ENCODE results near the gene PARK7. TPM values are rescaled to one million over a fixed set of nuclear protein-coding genes. Genes with fewer than 3 reads are reported as not detected.

The PARK7 gene
- polyA plus RNA-seq, 4 donors: 311 to 350 (median 342) TPM

DNA sequence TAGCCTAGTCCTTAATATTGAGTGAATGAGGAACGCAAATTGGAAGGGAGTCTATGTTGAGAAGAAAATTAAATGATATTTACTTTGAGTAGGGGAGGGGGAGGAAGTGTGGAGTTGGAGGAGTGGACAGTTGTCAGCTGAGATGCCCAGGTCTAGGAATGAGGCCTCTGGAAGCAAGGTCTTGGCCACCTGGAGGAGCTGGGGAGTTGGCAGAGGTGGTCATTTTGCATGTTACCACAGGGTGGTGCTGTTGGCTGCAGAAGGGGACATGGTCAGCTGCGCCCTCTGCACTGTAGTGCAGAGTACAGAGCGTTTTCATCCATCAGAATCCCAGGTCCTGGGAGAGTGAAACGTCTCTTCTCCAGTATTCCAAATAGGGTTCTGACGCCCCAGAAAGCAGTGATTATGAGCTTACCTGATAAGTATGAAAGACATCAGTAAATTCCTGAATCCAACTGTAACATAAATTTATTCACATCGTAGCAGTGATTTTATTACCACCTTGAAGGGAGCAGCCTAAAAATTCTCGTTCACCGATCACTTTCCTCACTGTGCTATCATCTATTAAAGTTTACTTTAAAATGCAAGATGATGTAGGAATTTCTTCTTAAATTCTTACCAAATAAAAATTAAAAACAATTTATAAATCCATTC, 13.8 kb downstream of the PARK7 start:
- DNase-seq (ENCODE audit: low read depth in 4 of 4, low spot score in 3 of 4): peak in 3 of 4 donors; percentile 52 to 63 (median 54)

DNA sequence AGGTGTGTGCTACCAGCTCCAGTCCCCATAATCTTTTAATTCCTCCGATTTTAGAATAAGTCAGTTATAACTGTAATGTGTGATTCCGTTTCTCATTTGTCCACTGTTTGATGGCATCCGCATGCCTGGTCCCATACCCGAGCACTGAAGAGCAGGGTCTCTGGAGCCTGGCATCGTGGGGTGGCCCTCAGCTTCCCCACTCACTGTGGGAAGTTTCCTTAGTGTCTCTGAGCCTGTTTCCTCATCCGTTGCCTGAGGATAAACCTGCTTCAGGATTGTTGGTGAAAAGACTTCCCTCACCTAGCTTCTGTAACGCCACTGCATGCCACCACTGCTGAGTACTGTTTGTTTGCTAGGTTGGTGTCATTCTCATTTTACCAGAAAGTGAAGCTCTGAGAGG, 19.5 kb downstream of the PARK7 start:
- no peak for DNase-seq (ENCODE audit: low read depth in 4 of 4, low spot score in 3 of 4)

DNA sequence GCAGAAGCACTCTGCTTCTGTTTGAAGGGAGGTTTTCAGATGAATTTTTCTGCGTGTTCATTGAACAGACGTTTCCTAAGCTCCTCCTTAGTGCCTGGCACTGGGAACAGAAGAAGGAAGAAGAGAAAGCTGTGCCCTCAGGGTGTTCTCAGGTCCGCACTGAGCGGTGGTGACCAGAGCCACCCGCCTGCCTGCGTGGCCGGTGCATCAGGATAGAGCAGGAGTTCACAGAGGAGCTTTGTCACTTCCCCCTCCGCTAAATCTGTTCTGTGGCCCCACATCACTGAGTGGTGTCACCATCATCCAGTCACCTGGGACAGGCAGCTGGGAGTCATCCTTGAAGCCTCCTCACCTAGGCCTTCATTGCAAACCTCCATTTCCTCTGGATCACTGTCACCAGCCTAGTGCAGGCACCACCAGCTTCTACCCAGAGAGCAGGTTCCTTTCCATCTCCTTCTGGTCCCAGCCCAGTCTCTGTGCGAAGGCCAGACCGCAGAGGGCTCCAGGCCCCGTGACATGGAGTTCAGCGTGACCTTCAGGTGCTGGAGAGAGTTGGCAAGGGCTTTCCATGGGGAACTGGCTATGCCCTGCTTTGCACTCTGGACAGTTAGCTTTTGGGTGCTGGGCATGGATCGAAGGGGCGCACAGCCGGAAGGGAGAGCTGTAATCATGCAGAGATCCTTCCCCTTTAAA, 21.7 kb downstream of the PARK7 start:
- no peak for DNase-seq (ENCODE audit: low read depth in 4 of 4, low spot score in 3 of 4)

DNA sequence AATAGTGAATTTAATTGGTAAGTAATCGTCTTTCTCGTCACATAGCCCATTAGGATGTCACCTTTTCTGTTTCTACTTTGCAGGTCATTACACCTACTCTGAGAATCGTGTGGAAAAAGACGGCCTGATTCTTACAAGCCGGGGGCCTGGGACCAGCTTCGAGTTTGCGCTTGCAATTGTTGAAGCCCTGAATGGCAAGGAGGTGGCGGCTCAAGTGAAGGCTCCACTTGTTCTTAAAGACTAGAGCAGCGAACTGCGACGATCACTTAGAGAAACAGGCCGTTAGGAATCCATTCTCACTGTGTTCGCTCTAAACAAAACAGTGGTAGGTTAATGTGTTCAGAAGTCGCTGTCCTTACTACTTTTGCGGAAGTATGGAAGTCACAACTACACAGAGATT, 23.3 kb downstream of the PARK7 start:
- DNase-seq (ENCODE audit: low read depth in 4 of 4, low spot score in 3 of 4): no peak

DNA sequence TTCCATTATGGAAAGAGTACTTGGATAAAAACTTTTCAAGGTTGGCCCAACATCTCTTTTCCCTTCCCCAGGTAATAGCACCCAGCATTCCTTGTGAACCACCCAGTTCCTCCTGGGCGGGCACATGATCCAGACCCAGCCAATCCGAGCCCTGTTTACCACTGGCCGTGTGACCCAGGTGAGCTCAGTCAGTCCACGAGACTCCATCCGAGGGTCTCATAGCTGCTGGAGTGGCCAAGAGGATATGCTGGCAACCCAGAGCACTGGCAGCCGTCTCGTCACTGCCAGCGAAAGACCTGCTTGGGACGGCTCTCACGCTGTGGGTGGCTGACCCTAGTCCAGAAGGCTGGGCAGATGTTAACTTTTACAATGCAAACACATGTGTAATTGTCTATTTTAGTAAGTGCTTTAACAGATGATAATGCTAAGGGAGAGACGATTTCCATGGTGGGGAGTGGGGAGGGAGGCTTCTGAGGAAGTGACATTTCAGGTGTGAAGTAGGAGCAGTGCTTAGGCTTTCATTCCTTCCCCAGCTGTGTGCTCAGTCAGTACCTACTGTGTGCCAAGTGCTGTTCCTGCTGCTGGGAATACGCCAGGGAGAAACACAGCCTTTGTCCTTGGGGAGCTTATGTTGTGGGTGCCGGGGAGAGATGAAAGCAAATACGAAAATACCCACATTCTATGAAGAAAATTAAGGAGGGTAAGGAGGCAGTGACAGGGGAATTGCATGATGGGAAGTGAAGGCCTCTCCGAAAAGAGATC, 24.5 kb downstream of the PARK7 start:
- no peak for DNase-seq (ENCODE audit: low read depth in 4 of 4, low spot score in 3 of 4)

DNA sequence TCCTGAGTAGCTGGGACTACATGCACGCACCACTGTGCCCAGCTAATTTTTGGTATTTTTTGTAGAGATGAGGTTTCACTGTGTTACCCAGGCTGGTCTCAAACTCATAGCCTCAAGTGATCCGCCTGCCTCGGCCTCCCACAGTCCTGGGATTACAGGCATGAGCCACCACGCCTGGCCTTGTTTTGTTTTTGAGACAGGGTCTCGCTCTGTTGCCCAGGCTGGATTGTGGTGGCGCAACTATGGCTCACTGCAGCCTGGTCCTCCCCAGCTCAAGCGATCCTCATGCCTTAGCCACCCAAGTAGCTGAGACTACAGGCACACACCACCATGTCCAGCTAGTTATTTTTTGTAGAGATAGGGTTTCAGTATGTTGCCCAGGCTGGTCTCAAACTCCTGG, 26.0 kb downstream of the PARK7 start:
- no peak for DNase-seq (ENCODE audit: low read depth in 4 of 4, low spot score in 3 of 4)

DNA sequence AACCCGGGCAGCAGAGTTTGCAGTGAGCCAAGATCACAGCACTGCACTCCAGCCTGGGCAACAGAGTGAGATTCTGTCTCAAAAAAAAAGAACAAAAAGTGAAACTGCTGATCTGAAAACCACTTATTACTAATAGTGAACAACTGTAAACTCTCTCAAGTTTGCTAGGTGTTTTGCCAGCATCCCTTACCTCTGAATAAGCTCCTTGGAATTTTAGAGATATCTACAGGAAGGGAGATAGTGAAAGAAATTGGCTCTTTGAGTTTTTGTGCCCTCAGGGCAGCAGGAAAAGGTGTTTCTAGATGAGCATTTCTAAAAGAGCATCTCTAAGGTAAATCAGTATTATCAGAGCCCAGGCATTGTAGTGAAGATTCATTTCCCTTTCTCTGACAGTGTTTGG, 27.1 kb downstream of the PARK7 start:
- DNase-seq (ENCODE audit: low read depth in 4 of 4, low spot score in 3 of 4): no peak

DNA sequence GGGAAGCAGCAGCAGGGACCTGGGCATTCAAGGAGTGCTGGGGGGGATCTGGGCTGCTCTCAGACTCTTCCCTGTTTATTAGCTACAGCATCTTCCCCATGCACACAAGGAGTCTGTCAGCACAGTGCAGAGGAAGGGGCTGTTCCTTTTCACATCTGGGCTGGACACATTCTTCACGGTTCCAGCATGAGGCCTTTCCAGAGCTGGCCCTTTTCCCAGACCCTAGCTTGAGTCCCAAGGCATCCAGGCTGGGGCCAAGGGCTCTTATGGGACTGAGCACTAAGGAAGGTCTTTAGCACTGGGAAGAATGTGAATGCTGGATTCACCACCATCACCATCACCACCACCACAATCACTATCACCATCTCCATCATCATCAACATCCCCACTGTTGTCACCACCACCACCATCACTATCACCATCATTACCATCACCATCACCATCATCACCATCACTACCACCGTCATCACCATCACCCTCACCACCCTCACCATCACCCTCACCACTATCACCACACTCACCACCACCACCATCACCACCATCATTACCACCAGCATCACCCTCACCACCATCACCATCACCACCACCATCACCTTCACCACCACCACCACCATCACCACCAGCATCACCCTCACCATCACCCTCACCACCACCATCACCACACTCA, 28.4 kb downstream of the PARK7 start:
- no peak for DNase-seq (ENCODE audit: low read depth in 4 of 4, low spot score in 3 of 4)

DNA sequence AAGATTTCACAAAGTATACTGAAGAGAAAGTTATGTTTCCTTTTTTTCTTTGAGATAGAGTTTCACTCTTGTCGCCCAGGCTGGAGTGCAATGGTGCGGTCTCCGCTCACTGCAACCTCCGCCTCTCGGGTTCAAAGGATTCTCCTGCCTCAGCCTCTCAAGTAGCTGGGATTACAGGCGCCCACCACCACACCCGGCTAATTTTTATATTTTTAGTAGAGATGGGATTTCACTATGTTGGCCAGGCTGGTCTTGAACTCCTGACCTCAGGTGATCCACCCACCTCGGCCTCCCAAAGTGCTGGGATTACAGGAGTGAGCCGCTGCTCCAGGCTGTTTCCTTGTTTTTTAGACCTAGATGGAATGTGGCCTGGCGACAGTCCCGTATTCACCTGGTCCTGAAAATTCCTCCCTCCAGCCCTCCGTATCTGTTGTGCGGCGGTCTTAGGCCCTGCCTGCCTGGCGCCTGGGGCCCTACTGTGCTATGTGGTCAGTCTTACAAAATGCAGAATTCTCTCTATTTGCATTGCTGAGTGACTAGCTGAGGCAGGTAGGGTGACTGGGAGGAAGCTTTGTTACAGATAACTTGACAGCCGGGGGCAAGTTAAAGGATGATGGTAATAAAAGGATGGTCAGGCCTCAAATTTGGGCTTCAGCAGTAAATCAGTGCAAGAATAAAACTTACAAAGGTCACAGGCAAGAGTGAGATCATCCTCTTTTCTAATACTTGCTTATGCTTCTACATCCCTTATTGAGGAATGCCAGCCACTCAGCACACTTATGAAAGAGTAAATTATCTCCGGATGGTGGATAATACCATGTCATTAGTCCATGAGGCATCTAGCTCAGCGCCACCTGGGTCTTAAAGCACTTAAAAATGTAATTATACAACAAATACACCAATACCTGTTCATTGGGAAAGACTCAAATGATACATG, 30.3 kb downstream of the PARK7 start:
- no peak for DNase-seq (ENCODE audit: low read depth in 4 of 4, low spot score in 3 of 4)

DNA sequence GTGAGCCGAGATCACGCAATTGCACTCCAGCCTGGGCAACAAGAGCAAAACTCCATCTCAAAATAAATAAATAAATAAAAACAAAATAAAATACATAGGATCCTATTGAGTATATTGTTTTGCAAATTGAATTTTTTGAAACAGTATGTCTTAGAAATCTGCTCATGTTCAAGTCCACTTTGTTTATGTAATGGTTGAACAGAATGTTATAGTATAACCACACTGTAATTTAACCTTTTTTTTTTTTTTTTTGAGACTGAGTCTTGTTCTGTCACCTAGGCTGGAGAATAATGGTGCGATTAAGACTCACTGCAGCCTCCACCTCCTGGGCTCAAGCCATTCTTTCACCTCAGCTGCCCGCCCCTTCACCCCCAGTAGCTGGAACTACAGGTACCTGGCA, 31.4 kb downstream of the PARK7 start:
- no peak for DNase-seq (ENCODE audit: low read depth in 4 of 4, low spot score in 3 of 4)

DNA sequence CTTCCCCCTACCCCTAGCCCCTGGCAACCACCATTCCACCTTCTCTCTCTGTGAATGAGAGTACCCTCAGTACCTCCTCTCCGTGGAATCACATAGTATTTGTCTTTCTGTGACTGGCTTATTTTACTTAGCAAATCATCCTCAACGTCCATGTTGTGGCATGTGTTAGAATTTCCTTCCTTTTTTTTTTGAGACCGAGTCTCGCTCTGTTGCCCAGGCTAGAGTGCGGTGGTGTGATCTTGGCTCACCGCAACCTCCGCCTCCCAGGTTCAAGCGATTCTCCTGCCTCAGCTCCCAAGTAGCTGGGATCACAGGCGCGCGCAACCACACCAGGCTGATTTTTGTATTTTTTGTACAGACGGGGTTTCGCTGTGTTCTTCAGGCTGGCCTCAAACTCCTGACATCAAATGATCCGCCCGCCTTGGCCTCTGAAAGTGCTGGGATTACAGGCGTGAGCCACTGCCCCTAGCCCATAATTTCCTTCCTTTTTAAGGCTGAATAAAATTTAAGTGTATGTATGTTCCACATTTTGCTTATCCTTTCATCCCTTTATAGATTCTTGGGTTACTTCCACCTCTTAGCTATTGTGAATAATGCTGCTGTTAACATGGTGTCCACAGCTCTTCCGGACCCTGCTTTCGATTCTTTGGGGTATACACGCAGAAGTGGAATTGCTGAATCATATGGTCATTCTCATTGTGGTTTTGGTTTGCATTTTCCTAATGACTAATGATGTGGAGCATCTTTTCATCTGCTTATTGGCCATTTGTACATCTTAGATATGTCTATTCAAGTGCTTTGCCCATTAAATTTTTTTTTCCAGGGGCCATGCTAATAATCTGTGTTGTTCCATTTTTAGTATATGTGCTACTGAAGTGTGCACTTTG, 32.3 kb downstream of the PARK7 start:
- DNase-seq (ENCODE audit: low read depth in 4 of 4, low spot score in 3 of 4): no peak

DNA sequence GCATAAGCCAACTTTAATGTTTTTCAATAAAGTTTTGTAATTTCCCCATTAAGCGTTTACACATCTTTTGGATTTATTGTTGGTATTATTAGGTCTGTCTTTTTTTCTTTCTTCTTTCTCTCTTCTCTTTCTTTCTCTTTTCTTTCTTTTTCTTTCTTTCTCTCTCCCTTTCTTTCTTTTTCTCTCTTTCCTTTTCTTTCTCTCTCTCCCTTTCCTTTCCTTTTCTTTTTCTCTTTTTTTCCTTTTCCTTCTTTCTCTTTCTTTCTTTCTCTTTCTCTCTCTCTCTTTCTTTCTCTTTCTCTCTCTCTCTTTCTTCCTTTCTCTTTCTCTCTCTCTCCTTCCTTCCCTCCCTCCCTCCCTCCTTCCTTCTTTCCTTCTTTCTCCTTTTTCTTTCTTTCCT, 33.3 kb downstream of the PARK7 start:
- no peak for DNase-seq (ENCODE audit: low read depth in 4 of 4, low spot score in 3 of 4)

DNA sequence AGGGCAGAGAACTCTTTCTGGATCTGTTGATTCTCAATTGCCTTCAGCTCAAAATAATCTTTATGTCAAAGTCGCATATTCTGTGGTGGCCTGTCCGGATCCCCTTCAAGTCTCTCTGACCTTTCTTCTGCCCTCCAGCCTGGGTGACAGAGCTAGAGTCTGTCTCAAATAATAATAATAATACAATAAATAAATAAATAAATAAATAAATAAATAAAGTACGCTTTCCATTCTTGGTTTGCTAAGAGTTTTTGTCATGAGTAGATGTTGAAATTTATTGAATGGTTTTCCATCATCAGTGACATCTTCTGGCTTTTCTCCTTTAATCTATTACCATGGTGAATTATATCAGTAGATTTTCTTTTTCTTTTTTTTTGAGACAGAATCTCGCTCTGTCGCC, 33.9 kb downstream of the PARK7 start:
- DNase-seq (ENCODE audit: low read depth in 4 of 4, low spot score in 3 of 4): no peak

DNA sequence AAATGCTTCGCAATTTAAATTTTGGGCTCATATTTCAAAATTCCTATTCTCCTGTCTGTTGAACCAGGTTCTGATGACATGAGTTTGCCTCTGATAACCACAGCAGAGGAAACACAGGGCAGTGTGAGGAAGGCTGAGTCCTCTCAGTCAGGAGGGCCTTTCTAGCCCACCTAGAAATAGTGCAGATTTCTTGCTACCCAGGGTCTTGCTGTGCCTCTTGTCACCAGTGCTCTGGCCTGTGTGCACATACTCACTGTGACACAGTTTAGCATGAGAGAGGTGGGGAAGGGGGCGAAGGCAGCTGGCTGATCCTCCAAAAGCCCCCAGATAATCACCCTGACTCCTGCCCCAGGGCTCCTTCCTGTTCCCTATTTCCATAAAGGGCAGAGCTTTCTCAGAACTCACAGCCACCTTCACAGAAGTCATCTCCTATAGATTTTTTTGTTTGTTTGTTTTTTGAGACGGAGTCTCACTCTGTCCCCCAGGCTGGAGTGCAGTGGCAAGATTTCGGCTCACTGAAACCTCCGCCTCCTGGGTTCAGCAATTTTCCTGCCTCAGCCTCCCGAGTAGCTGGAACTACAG, 40.9 kb downstream of the PARK7 start:
- no peak for DNase-seq (ENCODE audit: low read depth in 4 of 4, low spot score in 3 of 4)

DNA sequence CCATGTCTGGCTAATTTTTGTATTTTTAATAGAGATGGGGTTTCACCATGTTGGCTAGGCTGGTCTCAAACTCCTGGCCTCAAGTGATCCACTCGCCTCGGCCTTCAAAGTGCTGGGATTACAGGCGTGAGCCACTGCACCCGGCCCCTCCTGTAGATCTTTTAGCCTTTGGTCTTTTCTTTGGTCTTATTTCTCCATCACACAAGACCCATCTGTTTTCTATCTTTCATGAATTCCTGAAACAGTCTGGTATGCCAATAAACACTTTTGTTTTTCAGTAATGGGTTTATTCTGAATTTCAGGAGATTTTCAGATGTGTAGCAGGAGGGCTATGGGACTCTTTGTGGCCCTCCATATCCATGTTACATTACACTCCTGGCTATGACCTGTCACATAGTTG, 41.4 kb downstream of the PARK7 start:
- DNase-seq (ENCODE audit: low read depth in 4 of 4, low spot score in 3 of 4): no peak

DNA sequence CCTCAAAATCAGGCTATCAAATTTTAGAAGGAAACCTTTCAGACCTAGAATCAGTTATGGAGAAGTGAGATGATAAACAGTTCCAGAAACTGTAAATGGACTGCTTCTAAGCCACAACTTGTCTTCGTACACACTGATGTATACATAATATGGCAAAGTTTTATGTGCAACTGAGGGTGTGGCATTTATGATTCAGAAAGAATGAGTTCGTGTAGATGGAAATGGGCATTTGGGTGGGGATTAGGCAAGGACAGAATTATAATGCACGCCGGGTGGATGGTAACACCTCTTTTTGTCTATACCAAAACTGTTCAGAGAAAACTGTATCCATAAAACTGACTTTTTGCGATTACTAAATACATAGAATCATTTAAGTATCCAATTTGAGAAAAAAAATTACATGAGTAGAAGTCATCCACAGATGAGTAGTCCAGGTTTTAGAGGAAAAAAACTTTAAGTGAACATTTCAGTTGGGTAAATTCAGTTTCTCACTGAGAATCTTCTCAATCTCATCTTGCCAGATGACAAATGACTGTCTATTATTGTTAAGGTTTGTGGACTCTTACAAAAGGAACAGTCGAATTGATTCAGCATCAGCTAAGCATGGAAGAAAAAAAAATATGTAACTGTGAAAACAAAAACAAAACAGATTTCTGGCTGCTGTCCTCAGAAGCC, 42.1 kb downstream of the PARK7 start:
- no peak for DNase-seq (ENCODE audit: low read depth in 4 of 4, low spot score in 3 of 4)

DNA sequence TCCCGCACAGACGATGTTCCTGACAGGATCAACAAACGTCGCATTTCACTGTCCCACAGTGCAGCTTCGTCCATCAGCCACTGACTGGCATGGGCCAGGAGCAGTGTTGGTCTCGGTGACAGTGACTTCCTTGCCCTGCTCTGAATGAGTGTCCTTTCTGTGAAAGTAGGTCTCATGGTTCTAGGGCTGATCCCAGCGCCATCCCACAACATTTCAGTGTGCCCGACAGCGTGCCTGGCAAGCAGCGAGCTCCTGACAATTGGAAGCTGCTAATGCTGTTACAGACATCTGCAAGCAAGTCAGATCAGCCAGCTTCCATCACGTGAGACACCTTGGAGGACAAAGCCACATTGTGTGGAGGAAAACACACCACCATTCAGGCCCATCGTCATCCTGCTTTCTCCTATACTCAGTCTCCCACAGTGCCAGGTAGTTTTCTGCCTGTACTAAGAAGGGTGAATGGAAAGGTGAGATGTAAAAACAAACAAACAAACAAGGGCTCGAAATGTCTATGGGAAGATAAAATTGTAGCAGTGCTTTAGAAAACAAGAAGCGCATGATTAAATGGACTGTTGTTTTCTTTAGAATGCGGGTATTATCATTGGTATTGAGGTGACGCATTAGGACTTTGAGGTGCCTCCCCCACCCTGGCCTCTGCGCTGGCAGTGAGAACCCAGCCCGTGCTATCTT, 42.7 kb downstream of the PARK7 start:
- no peak for DNase-seq (ENCODE audit: low read depth in 4 of 4, low spot score in 3 of 4)

Measured in right renal pelvis (tissue), 4 donors.